ENCODE results near the gene PROSER1. TPM values are rescaled to one million over a fixed set of nuclear protein-coding genes. Genes with fewer than 3 reads are reported as not detected.

Gene PROSER1
- total and polyA plus RNA-seq, 4 donors: 3.0 to 11.3 (median 7.3) TPM

DNA sequence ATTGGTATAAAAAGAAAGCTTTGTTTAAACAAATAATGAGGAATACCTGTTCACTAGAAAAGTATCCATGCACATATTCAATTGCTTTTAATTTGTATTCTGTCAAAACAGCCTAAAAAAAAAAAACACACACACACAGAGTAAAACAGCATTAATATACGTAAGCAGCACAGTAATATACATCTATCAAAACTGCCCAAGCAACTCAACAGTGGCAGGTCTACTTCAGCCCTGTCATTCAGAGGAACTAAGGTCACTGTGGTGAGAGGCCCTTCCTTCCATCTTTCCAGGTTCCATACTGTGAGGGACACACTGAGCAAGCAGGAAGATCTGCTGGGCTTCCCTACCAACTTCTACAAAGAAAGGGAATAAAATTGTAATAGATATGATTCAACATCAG, 3.8 kb downstream of the PROSER1 start:
- no peaks in the 10 kb centered on the region for H3K27me3 ChIP-seq (ENCODE audit: control insufficient read depth in 4 of 4, insufficient read depth in 4 of 4, low read length in 3 of 4)
- no peak for DNase-seq (ENCODE audit: low spot score)
- no peak overlapping the region for H3K4me3 ChIP-seq (ENCODE audit: low read depth in 1 of 3, low read length in 3 of 3)
- WGBS: 93% methylated on average over 1 of the region's 1 CpG
- no peak overlapping the region for H3K27ac ChIP-seq (ENCODE audit: low read depth in 1 of 2, low read length in 2 of 2)
- no peak for TF ChIP-seq JUND (IDR thresholded peaks at IDR 0.05)
- TF ChIP-seq, protein P1, sequence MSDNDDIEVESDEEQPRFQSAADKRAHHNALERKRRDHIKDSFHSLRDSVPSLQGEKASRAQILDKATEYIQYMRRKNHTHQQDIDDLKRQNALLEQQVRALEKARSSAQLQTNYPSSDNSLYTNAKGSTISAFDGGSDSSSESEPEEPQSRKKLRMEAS (IDR thresholded peaks at IDR 0.05): no peak
- TF ChIP-seq, protein P2, sequence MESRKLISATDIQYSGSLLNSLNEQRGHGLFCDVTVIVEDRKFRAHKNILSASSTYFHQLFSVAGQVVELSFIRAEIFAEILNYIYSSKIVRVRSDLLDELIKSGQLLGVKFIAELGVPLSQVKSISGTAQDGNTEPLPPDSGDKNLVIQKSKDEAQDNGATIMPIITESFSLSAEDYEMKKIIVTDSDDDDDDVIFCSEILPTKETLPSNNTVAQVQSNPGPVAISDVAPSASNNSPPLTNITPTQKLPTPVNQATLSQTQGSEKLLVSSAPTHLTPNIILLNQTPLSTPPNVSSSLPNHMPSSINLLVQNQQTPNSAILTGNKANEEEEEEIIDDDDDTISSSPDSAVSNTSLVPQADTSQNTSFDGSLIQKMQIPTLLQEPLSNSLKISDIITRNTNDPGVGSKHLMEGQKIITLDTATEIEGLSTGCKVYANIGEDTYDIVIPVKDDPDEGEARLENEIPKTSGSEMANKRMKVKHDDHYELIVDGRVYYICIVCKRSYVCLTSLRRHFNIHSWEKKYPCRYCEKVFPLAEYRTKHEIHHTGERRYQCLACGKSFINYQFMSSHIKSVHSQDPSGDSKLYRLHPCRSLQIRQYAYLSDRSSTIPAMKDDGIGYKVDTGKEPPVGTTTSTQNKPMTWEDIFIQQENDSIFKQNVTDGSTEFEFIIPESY (IDR thresholded peaks at IDR 0.05): no peak
- no peak for TF ChIP-seq YY1 (IDR thresholded peaks at IDR 0.05)
- TF ChIP-seq RXRA (IDR thresholded peaks at IDR 0.05): no peak
- TF ChIP-seq, protein P3, sequence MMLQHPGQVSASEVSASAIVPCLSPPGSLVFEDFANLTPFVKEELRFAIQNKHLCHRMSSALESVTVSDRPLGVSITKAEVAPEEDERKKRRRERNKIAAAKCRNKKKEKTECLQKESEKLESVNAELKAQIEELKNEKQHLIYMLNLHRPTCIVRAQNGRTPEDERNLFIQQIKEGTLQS (IDR thresholded peaks at IDR 0.05): no peak
- TF ChIP-seq HNF4A (conservative IDR thresholded peaks at IDR 0.05): no peak
- TF ChIP-seq RAD21 (IDR thresholded peaks at IDR 0.05): no peak
- no peak for TF ChIP-seq FOXA2 (IDR thresholded peaks at IDR 0.05)
- TF ChIP-seq FOXA1 (IDR thresholded peaks at IDR 0.05): no peak
- no peak for TF ChIP-seq TAF1 (conservative IDR thresholded peaks at IDR 0.05)
- TF ChIP-seq HNF4G (IDR thresholded peaks at IDR 0.05): no peak
- no peak for TF ChIP-seq NR2F2 (IDR thresholded peaks at IDR 0.05)
- TF ChIP-seq SP1 (IDR thresholded peaks at IDR 0.05): no peak
- H3K4me1 ChIP-seq (ENCODE audit: control insufficient read depth in 4 of 4, insufficient read depth in 4 of 4, low read length in 3 of 4): peaks cover 6 to 33% (median 19%) of the 10 kb centered on the region in 4 donors
- H3K9me3 ChIP-seq (ENCODE audit: control insufficient read depth in 4 of 4, low read length in 3 of 4): no peaks in the 10 kb centered on the region
- no peak overlapping the region for H3K9ac ChIP-seq (ENCODE audit: low read depth in 1 of 2, low read length in 2 of 2)
- H3K36me3 ChIP-seq (ENCODE audit: control insufficient read depth in 4 of 4, insufficient read depth in 3 of 4, low read depth in 1 of 4, low read length in 3 of 4): peaks cover 0 to 2% (median 0%) of the 10 kb centered on the region in 4 donors

DNA sequence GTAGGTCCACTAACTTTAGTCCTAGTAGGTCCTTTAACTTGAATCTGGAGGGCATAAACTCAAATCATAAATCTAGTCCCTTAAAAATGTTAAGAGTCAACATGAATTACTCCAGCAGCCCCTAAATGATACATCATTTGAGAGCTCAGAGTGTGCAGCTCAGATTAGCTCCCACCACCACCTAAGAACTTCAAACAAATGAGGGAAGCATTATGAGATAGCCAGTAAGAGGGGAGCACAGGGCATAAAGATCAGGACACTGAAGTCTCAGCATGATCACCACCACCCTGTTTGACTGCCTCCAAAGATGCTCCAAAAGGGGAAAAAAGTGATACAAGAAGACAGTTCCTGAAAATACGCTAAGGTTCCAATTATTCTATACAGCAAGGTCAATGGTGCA, 5.7 kb downstream of the PROSER1 start:
- no peaks in the 10 kb centered on the region for H3K9me3 ChIP-seq (ENCODE audit: control insufficient read depth in 4 of 4, low read length in 3 of 4)
- DNase-seq (ENCODE audit: low spot score): no peak
- H3K4me1 ChIP-seq (ENCODE audit: control insufficient read depth in 4 of 4, insufficient read depth in 4 of 4, low read length in 3 of 4): peaks cover 5 to 28% (median 19%) of the 10 kb centered on the region in 4 donors
- H3K27ac ChIP-seq (ENCODE audit: low read depth in 1 of 2, low read length in 2 of 2): no peak overlapping the region
- peaks cover 0 to 8% (median 6%) of the 10 kb centered on the region in 4 donors for H3K36me3 ChIP-seq (ENCODE audit: control insufficient read depth in 4 of 4, insufficient read depth in 3 of 4, low read depth in 1 of 4, low read length in 3 of 4)
- TF ChIP-seq, protein P3 (IDR thresholded peaks at IDR 0.05): no peak
- TF ChIP-seq SP1 (IDR thresholded peaks at IDR 0.05): no peak
- TF ChIP-seq, protein P1 (IDR thresholded peaks at IDR 0.05): no peak
- TF ChIP-seq, protein P2 (IDR thresholded peaks at IDR 0.05): no peak
- no peak for TF ChIP-seq JUND (IDR thresholded peaks at IDR 0.05)
- no peak for TF ChIP-seq GABPA (IDR thresholded peaks at IDR 0.05 in 1 of 2, conservative IDR thresholded peaks at IDR 0.05 in 1 of 2)
- TF ChIP-seq, protein P4, sequence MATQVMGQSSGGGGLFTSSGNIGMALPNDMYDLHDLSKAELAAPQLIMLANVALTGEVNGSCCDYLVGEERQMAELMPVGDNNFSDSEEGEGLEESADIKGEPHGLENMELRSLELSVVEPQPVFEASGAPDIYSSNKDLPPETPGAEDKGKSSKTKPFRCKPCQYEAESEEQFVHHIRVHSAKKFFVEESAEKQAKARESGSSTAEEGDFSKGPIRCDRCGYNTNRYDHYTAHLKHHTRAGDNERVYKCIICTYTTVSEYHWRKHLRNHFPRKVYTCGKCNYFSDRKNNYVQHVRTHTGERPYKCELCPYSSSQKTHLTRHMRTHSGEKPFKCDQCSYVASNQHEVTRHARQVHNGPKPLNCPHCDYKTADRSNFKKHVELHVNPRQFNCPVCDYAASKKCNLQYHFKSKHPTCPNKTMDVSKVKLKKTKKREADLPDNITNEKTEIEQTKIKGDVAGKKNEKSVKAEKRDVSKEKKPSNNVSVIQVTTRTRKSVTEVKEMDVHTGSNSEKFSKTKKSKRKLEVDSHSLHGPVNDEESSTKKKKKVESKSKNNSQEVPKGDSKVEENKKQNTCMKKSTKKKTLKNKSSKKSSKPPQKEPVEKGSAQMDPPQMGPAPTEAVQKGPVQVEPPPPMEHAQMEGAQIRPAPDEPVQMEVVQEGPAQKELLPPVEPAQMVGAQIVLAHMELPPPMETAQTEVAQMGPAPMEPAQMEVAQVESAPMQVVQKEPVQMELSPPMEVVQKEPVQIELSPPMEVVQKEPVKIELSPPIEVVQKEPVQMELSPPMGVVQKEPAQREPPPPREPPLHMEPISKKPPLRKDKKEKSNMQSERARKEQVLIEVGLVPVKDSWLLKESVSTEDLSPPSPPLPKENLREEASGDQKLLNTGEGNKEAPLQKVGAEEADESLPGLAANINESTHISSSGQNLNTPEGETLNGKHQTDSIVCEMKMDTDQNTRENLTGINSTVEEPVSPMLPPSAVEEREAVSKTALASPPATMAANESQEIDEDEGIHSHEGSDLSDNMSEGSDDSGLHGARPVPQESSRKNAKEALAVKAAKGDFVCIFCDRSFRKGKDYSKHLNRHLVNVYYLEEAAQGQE (IDR thresholded peaks at IDR 0.05): no peak
- TF ChIP-seq FOXA2 (IDR thresholded peaks at IDR 0.05): no peak
- TF ChIP-seq HNF4G (IDR thresholded peaks at IDR 0.05): no peak
- TF ChIP-seq, protein P5, sequence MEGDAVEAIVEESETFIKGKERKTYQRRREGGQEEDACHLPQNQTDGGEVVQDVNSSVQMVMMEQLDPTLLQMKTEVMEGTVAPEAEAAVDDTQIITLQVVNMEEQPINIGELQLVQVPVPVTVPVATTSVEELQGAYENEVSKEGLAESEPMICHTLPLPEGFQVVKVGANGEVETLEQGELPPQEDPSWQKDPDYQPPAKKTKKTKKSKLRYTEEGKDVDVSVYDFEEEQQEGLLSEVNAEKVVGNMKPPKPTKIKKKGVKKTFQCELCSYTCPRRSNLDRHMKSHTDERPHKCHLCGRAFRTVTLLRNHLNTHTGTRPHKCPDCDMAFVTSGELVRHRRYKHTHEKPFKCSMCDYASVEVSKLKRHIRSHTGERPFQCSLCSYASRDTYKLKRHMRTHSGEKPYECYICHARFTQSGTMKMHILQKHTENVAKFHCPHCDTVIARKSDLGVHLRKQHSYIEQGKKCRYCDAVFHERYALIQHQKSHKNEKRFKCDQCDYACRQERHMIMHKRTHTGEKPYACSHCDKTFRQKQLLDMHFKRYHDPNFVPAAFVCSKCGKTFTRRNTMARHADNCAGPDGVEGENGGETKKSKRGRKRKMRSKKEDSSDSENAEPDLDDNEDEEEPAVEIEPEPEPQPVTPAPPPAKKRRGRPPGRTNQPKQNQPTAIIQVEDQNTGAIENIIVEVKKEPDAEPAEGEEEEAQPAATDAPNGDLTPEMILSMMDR (IDR thresholded peaks at IDR 0.05; ENCODE audit: low read depth, low read length, missing input control): no peak
- no peak for TF ChIP-seq YY1 (IDR thresholded peaks at IDR 0.05)
- no peak for TF ChIP-seq RXRA (IDR thresholded peaks at IDR 0.05)
- TF ChIP-seq TAF1 (conservative IDR thresholded peaks at IDR 0.05): no peak
- TF ChIP-seq NR2F2 (IDR thresholded peaks at IDR 0.05): no peak
- TF ChIP-seq EGR1 (IDR thresholded peaks at IDR 0.05; ENCODE audit: low read depth in 2 of 2): no peak
- TF ChIP-seq FOXA1 (IDR thresholded peaks at IDR 0.05): no peak
- no peak overlapping the region for H3K9ac ChIP-seq (ENCODE audit: low read depth in 1 of 2, low read length in 2 of 2)
- H3K4me3 ChIP-seq (ENCODE audit: low read depth in 1 of 3, low read length in 3 of 3): no peak overlapping the region
- WGBS: 97% methylated on average over 1 of the region's 1 CpG
- no peaks in the 10 kb centered on the region for H3K27me3 ChIP-seq (ENCODE audit: control insufficient read depth in 4 of 4, insufficient read depth in 4 of 4, low read length in 3 of 4)

Measured in liver (tissue), 9 donors.